LNCAP (cell line): ENCODE results near the gene EIF3J.

ENCODE experiments used
- TF ChIP-seq, protein P1 (sequence below): fragments of 450-650 bp; IDR thresholded peaks from 2 replicates; pipeline ENCODE4 v1.5.1; 2017; ENCODE audit warnings: mild to moderate bottlenecking

EIF3J gene

DNA sequence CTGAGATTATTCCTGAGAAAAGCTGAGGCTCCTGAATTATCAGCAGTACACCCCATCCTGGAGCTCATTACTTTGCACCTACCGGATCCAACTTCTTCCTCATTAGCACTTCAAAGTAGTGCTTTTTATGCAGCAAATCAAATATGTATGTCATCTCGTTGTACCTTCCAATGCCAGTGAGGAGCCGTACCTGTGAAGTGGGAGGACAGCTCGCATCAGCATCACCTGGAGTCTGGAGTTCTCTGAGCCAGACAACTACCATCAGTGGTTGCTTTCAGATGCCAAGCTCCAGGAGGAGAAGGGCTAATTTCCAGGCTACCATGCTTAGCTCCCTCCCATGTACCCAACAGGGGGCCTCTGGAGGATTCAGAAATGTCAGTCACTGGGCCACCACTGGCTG lies 32.4 kb downstream of the EIF3J start:
- TF ChIP-seq, protein P1, sequence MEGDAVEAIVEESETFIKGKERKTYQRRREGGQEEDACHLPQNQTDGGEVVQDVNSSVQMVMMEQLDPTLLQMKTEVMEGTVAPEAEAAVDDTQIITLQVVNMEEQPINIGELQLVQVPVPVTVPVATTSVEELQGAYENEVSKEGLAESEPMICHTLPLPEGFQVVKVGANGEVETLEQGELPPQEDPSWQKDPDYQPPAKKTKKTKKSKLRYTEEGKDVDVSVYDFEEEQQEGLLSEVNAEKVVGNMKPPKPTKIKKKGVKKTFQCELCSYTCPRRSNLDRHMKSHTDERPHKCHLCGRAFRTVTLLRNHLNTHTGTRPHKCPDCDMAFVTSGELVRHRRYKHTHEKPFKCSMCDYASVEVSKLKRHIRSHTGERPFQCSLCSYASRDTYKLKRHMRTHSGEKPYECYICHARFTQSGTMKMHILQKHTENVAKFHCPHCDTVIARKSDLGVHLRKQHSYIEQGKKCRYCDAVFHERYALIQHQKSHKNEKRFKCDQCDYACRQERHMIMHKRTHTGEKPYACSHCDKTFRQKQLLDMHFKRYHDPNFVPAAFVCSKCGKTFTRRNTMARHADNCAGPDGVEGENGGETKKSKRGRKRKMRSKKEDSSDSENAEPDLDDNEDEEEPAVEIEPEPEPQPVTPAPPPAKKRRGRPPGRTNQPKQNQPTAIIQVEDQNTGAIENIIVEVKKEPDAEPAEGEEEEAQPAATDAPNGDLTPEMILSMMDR: no peak

DNA sequence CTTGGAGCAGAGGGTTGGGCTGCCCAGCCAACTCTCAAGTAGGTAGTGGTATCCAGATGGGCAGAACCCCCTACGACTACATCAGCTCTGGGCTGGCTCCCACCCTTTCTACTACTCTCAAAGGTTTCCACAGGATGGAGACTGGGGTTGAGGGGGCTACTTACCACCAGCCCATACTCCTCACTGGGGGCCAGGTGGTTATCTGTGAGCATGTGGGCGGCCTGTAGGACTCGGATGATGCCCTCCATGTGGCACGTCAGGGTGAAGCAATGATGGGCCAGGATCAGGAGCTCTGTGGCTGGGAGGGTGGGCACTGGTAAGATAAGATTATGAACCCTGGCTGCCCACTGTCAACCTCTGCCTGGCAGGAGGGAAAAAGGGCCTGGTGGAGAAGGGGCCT lies 33.4 kb downstream of the EIF3J start:
- TF ChIP-seq, protein P1: no peak

DNA sequence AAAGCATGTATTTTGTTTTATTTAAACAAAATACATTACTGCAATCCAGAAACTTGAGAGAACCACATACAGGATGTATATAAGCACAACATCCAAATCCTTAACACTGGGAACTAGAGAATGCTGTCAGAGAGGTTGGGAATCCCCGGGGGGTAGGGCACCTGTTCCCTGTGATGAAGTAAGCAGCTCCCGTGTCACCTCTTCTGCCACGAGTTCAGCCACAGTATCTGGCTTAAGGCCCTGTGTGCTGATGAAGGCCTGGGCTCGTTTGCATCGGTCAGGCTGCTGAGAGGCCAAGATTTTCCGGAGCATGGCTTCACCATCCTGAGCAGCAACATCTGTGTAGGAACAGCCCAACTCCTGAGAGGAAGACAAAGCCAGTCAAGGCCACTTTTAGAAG lies 36.4 kb downstream of the EIF3J start:
- TF ChIP-seq, protein P1: no peak

DNA sequence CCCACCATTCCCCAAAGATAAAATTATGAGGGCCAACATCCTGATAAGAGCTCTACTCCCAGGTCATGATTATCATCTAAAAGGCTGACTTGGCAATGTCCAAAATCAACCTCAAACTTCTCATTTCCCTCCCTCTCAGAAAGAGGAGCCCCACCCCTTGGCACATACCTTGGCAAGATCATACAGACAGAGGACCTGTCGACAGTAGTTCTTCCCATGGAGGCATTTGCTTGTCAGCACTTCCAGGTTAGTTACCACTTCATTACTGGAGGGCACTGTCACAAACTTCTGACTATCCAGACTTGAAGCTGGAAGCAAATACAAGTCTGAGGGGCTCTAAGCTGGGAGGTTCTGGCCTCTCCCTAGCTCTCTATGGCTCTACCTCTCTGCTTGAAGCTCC lies 37.8 kb downstream of the EIF3J start:
- TF ChIP-seq, protein P1: no peak

DNA sequence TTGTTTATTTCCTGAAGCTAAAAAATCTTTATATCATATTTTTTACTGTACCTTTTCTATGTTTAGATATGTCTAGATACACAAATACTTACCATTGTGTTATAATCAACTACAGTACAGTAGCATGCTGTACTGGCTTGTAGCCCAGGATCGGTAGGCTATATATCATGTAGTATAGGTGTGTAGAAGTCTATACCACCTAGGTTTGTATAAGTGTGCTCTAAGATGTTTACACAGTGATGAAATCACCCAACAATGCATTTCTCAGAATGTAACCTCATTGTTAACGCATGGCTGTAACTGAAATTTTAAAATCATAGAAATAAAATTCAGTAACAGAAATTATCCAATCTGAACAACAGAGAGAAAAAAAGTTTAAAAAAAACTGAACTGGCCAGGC lies 43.2 kb downstream of the EIF3J start:
- TF ChIP-seq, protein P1: no peak

DNA sequence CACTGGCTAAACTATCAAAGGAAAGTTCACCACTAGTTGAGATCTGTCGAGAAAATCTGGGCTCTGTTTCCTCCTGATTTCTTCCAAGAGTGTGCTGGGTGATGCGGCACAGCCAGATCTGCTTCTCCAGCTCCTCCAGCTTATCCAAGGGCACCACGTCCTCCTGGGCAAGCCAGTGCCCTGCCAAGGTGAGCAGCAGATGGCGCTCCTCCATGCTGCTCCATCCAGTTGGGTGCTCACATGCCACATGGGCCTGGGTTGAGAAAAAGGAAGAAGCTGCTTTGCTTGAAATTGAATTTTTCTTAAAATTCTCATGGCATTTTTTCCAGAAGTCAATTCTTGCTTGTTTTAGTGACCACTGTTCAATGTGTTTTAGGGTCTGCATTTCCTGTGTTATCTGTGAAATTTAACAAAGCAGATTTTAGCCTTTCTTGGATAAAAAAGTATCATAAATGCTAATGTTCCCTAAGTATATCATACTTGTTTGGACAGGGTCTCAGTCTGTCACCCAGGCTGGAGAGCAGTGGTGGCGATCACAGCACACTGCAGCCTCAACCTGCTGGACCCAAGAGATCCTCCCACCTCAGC lies 47.3 kb downstream of the EIF3J start:
- TF ChIP-seq, protein P1: peak; percentile 77

DNA sequence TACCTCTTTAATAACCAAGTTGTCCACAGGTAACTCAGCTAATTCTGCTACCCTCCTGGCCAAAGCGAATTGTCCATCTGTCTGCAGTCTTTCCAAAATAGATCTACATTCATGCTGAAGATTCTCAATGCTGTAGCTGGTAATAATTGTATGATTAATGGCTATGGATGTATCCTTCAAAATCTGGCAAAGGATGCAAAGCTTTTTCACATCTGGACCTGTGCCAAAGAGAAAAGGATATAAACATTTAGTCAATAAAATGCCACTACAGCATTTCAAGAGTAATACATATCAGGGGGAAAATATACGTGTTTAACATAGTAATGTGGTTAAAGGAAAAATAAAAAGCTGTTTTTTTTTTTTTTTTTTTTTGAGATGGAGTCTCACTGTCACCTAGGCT lies 48.7 kb downstream of the EIF3J start:
- TF ChIP-seq, protein P1: no peak

DNA sequence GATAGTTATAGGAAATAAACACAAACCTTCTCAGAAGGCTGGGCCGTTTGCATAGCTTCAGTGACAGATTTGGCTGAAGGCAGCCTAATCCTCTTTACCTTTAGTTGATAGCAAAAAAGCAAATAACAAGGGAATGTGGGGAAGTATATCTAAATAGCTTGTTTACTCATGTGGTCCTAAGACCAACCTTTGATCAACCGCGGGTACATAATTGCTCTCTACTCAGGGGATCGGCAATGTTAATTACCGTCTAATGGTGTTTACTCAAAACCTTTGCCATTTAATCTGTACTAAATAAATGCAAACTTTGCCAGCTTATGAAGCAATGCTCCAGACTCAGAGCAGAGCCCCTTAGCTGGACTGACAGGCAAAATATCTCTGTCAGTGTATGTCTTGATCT lies 51.6 kb downstream of the EIF3J start:
- TF ChIP-seq, protein P1: no peak
